ENCODE data around the gene SH3RF3.

The SH3RF3 gene

GRCh38 chr2:109284826-109285225 lies 155.8 kb downstream of the SH3RF3 start:
- no peak for DNase-seq (ENCODE audit: low read depth, low spot score)

DNA sequence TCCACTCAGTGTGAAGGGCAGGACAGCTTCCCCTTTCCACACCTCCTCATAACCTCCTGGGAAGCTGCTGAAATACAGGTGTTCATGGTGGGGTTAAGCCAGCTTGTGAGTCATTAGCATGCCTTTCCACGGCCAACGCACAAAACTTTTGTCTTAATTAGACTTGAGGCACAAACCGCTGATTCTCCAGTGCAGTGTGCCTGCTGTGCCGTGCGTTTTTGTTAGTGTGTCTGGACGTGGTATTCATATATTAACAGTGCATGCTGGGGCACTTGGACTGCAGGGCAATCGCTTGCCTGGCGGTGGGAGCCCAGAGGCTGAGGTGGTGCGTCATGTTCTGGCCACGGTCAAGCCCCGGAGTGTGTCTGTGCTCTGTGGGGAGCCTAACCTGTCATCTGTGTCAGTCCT lies 156.2 kb downstream of the SH3RF3 start:
- no peak for DNase-seq (ENCODE audit: low read depth, low spot score)

DNA sequence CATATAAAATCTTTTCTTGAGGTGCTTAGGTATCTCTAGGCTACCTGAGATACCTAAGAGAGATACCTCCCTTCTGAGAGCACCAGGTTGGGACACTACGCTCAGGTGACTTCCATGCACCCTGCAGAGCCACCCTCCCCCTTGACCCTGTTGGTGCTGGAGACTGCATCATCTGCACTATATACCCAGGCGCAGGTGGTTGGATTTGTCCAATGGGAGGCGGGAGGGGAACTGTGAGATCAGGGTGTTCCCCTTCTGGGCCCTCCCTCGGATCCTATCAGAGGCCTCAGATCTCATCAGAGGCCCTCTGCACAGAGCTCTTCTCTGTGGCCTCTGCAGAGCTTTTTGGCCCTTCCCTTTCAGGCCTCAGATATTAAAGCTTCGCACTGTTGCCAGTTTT lies 158.4 kb downstream of the SH3RF3 start:
- no peak for DNase-seq (ENCODE audit: low read depth, low spot score)

DNA sequence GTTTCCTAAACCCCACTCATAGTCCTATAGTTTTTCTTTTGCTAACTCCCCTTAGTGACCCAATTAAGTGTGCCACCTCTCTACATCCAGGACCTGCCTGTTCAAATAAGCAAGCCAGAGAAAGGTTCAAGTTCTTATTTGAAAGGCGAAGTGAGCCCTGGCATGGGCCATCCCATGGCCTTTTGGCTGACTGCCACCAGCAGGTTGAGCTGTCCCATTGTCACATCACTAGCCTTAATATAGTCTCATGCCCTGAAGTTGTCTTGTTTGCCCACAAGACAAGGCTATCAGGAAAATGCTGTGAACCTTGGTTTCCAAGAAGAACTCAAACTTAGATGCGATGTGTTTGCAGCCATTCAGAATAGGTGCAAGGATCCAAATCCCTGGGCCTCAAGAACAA lies 158.8 kb downstream of the SH3RF3 start:
- no peak for DNase-seq (ENCODE audit: low read depth, low spot score)

DNA sequence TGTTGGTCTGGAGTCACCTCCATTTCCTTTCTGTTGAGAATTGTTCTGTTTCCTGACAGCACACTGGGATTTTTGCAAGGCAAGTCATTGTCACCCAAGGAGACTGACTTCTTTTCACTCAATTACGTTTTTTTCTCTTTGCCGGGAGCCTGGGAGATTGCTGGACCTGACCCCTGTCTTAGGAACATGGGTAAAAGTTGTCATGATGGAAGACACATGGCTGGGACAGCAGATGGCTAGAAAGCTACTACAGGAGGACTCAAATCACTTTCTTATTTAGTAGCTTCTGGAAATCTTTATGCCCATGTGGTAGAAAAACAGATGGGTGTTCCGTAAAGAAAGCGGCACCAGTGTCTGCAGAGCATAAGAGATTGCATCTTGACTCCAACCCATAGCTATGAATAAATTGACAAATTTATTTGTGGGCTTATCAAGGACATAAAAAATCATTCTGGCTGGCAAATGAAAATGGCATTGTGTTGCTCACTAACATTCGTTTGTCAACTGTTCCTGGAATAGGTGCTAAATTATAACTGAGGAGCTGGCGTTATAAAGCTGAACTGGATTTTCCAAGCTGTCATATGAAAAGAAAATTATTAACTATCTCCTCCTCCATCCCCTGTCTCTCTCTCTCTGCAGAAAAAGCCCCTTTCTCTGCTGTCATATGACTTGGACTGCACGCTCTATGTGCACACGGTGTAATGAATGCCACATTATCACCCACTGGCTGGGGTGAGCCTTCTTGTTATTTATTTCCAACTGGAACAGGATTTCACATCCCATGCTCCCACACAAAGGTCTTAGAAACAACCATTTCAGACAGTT lies 159.8 kb downstream of the SH3RF3 start:
- DNase-seq (ENCODE audit: low read depth, low spot score): no peak

DNA sequence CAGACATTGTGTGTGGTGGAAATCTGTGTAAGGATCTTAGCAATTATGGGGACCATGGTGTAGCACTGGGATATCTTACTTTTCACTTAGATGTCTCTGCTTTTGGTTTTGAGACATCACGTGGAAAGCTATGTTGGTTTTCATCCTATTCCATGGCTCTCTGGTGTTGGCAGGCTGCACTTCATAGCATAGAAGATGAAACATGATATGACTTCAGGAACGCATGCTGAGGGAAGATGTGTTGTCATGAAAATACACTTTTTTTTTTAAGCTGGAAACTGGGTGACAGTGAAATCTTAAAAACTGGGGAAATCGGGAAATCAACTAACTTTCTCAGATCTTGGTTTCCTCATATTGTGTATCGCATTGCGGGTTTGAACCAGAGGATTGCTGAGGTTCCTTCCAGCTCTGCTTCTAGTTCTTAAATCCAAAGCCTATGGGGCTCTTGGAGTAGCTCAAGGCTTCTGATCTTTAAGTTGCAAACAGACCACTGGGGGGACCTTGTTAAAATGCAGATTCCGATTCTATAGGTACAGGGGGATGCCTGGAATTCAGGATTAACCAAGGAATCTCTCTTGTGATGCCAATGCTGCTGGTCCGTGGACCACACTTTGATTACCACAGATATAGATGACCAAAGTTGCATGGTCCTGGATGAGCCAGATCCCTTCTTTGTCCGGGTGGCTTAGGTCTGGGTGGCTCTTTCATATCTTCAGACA lies 160.7 kb downstream of the SH3RF3 start:
- no peak for DNase-seq (ENCODE audit: low read depth, low spot score)

DNA sequence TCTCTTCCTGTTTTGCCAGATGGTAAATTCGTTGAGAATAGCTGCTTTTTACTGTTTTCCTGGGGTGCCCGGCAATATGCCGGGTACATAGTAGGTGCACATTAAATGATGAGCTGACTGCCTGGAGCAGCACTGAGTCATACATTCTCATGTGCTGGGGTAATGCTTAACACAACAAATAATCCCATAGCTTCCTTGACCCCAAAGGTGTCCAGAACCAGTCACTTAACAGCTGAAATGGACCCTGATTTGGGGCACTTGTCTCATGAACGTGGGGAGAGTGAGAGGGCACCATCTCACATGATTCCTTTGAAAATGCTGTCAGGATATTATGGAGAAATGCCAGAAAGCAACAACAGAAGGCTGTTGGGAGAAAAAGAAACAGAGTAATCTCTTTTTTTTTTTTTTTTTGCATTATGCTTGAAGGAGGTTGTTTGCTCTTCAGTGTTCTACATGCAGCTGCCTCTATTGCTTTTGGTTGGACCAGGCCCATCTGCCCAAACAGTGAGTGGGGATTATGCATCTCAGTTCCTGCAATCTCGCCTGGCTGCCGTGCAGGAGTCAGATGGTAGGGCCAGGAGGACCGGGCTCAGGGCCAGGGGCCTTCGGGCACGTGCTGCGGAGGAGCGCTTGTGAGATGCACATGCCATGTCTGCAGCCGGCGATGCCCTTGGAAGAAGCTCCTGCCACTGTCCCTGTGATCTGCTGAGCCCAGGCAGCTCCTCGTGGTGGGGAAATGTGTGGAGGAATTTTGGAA lies 162.1 kb downstream of the SH3RF3 start:
- no peak for DNase-seq (ENCODE audit: low read depth, low spot score)

DNA sequence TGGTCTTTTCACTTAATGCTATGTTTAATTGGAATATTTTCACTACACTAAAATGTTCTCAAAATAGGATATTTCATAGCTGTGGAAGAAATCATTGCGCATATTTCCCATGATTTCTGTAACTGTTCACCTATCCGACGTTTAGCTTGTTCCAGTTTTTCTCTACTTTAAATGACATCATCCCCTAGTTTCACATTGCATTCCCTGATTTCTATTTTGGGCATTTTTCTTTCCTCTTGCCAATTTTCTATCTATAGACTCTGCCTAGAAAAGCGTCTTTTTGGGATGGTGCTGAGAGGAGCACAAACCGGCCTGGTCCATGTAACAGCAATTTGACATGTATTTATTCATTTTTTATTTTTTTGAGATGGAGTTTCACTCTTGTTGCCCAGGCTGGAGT lies 163.4 kb downstream of the SH3RF3 start:
- no peak for DNase-seq (ENCODE audit: low read depth, low spot score)

- no peak for DNase-seq (ENCODE audit: low read depth, low spot score)
Measured at GRCh38 chr2:109293663-109294062, 164.7 kb downstream of the SH3RF3 start.

DNA sequence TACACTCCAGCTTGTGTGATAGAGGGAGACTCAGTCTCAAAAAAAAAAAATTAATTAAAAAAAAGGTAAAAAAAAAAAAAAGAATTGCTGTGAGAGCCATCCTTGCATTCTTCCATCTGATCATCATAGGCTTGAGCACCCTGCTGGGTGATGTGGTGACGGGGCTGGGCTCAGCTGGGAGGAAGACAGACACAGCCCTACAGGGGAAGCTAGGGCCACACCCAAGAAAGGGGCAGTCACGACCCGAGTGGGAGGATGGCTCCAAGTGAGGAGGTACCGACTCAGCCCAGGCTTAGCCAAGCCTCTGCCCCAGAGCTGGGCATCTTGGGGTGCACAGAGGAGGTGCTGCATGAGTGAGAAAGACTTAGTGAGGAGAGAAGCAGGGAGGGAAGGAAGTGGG lies 165.5 kb downstream of the SH3RF3 start:
- no peak for DNase-seq (ENCODE audit: low read depth, low spot score)

- no peak for DNase-seq (ENCODE audit: low read depth, low spot score)
Measured at GRCh38 chr2:109295070-109295780, 166.2 kb downstream of the SH3RF3 start.

GRCh38 chr2:109295781-109296117 lies 166.7 kb downstream of the SH3RF3 start:
- DNase-seq (ENCODE audit: low read depth, low spot score): no peak

GRCh38 chr2:109297566-109298490 lies 168.8 kb downstream of the SH3RF3 start:
- no peak for DNase-seq (ENCODE audit: low read depth, low spot score)

DNA sequence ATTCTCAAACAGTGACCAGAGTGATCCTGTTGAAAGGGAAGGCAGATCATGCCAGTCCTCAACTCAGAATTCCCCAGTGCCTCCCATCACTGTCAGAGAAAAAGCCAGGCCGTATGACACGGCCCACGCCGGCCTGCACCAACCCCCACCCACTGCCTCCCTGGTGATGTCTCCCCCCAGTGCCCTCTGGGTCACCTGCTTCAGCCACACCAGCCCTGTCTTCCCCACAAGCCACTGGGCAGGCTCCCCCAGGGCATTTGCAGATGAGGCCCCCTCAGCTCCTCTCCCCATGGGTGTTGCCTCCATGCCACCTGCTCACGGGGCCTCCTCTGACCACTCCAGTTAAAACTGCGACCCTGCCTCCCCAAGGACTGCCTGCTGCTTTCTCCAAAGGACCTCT lies 169.8 kb downstream of the SH3RF3 start:
- DNase-seq (ENCODE audit: low read depth, low spot score): no peak

DNA sequence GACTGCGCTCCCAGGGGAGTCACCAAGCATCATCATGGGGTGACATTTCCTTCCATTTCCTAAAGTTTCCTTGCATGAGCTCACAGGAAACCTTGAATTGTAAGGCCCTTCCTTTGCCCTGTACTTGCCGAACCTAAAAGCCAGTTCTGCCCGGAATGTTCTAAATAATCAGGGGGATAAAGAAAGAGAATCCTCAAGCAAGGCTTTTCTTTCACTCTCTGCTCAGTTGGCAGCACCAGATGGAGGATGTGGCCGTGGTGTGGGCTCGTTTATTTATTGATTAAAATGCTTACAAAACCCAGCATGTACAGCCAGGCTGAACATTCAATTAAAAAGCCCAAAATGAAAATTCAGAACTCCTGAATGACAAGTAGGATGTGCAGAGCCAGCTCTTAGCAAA lies 170.5 kb downstream of the SH3RF3 start:
- no peak for DNase-seq (ENCODE audit: low read depth, low spot score)

- DNase-seq (ENCODE audit: low read depth, low spot score): no peak
Measured at GRCh38 chr2:109300582-109300981, 171.6 kb downstream of the SH3RF3 start.

DNA sequence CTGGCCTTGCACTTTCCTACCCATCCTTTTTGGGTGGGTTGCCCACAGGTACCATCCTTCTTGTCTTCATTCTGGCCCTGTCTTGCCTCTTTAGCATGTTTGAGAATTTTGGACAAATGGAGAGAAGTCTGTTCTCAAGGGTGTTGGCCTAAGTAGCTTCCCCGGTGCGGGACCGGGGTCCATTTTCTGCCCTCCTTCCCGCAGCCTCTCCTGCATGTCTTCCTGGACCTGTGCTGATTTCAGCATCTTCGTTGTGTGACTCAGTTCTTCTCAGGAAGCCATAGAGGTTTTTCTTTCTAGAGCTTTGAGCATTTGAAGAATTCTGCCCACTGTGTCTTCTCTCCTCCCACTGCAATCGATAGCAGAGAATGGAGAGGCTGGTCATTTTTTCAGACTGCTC lies 172.7 kb downstream of the SH3RF3 start:
- DNase-seq (ENCODE audit: low read depth, low spot score): no peak

- DNase-seq (ENCODE audit: low read depth, low spot score): no peak
Measured at GRCh38 chr2:109302319-109302718, 173.3 kb downstream of the SH3RF3 start.

DNA sequence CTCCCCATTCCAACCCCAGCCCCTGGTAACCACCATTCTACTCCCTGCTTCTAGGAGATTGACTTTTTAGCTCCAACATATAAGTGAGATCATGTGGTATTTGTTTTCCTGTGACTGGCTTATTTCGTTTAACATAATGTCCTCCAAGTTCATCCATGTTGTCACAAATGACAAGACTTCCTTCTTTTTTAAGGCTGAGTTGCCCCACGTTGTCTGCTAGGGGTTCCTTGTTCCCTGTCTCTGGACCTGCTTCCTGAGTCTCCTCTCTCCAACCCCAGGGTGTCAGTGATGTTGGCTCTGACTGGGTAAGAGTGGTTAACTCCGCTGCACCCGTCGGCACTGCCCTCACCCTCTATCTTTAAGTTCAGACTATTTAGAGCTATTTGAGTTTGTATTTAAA lies 175.2 kb downstream of the SH3RF3 start:
- DNase-seq (ENCODE audit: low read depth, low spot score): no peak

DNA sequence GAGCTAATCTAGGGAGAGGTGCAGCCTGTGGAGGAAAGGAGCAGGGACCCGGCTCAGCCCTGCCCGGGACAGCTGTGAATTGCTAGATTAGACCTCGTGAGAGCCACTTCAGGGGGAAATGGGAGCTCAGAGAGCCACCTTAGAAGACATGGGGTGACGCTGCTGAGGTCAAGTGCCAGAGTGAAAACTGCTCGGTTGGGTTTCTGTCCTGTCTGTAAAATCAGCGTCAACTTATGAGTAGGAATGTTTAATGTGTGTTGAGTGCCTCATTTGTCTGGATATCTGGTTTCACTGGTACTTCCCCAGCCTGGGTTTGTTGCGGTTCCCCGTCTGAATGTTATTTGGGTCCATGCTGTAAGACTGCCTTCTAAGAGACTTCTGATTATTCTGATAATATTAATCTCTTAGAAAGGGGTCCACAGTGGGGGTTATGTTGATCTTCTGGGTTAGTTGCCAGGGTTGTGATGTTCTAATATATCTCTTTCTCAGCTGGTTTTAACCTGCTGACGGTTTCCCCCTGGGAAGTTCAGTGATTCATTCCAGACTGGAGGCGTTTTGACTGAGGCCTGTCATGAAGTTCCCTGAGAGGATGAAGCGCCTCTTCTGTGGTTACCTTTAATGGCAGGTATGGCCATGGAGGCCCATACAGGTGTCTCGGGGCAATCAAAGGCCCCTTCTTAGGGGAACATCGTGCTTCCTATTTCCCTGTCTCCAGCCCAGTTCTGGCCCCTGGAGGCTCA lies 175.9 kb downstream of the SH3RF3 start:
- DNase-seq (ENCODE audit: low read depth, low spot score): no peak

All from activated naive CD8-positive, alpha-beta T cell treated with anti-CD3 and anti-CD28 coated beads, Interleukin-2, amount 50 U/mL, for 16 hours (primary cell).